Upper lobe of left lung (tissue), 6 donors: ENCODE results near the gene ULK3. TPM values are rescaled to one million over a fixed set of nuclear protein-coding genes. Genes with fewer than 3 reads are reported as not detected.

Source experiments
- ATAC-seq, 2 donors: fragments of 200-7000 bp; cut with Tn5 transposase; one replicate each; pipeline ENCODE4 v1.9.1; 2022; ENCODE audit warnings: mild to moderate bottlenecking in 2 of 2, moderate library complexity in 2 of 2; ENCODE audit not compliant: low FRiP score in 2 of 2
- DNase-seq, 2 donors: peaks; one replicate each; pipeline ENCODE4 v3.0.0-alpha.2; 2019 to 2020
- H3K27ac ChIP-seq, 4 donors: fragments of 200-600 bp; sonication (generic); one replicate each; pipeline ENCODE4 v1.5.1; 2016 to 2019
- H3K27me3 ChIP-seq, 4 donors: fragments of 200-600 bp; sonication (generic); one replicate each; pipeline ENCODE4 v1.5.1; 2017 to 2019
- H3K36me3 ChIP-seq, 4 donors: fragments of 200-600 bp; sonication (generic); one replicate each; pipeline ENCODE4 v1.5.1; 2016 to 2019
- H3K4me1 ChIP-seq, 4 donors: fragments of 200-600 bp; sonication (generic); one replicate each; pipeline ENCODE4 v1.5.1; 2018 to 2019
- H3K4me3 ChIP-seq, 4 donors: fragments of 200-600 bp; sonication (generic); one replicate each; pipeline ENCODE4 v1.5.1; 2017 to 2019; ENCODE audit warnings: mild to moderate bottlenecking in 2 of 4, moderate library complexity in 1 of 4
- H3K9me3 ChIP-seq, 4 donors: fragments of 200-600 bp; sonication (generic); one replicate each; pipeline ENCODE4 v1.5.1; 2018 to 2019
- CTCF ChIP-seq, 6 experiments: fragments of 450-650 bp in 4 of 6; fragments of 200-600 bp in 2 of 6; sonication (generic) in 2 of 6; IDR thresholded peaks; one replicate each; pipeline ENCODE4 v1.5.1; 2016 to 2019; ENCODE audit warnings: antibody characterized with exemption in 6 of 6
- EP300 ChIP-seq, 4 donors: sonication (generic); formaldehyde crosslinking; IDR thresholded peaks; one replicate each; pipeline ENCODE4 v1.5.1; 2017; ENCODE audit warnings: antibody characterized with exemption in 4 of 4, control low read depth in 2 of 4
- POLR2A ChIP-seq, 4 donors: fragments of 450-650 bp; IDR thresholded peaks; one replicate each; pipeline ENCODE4 v1.5.1; 2016 to 2017; ENCODE audit warnings: antibody characterized with exemption in 4 of 4, mild to moderate bottlenecking in 2 of 4
- POLR2AphosphoS5 ChIP-seq, 2 donors: sonication (generic); formaldehyde crosslinking; IDR thresholded peaks; one replicate each; pipeline ENCODE4 v1.5.1; 2017; ENCODE audit warnings: antibody characterized with exemption in 2 of 2
- WGBS, 2 donors: methylation state at CpG; one replicate each; pipeline ENCODE4 v1.1.5; 2017 to 2018; 5-methylcytosine and 5-hydroxymethylcytosine counted together
- total RNA-seq, 6 donors: library from RNA; depleted of rRNA in 4 of 6; stranded (reverse); fragments of >200 nt in 4 of 6; gene quantifications; one replicate each; pipeline versions ENCODE4 v1.1.0 to v1.2.1, GENCODE V29; 2016 to 2021
- donor health status: DM: no; HTN: no; CAD: no; lungs with moderate emphysema.
- donor health status: DM: no; HTN: yes; CAD: no; lungs with severe emphysema.

Gene ULK3
- total RNA-seq, 6 donors from 2014 or later = 40.6 to 158 (median 65.0) TPM

- H3K36me3 ChIP-seq = no peaks in the 10 kb centered on the region
- peaks cover 0 to 6% (median 1%) of the 10 kb centered on the region in 4 donors for H3K4me1 ChIP-seq
- ATAC-seq (no peak), DNase-seq (no peak)
- no peaks in the 10 kb centered on the region for H3K9me3 ChIP-seq
- TF ChIP-seq POLR2A (IDR thresholded peaks at IDR 0.05) = no peak
- no peak for TF ChIP-seq POLR2AphosphoS5 (IDR thresholded peaks at IDR 0.05)
- TF ChIP-seq EP300 (IDR thresholded peaks at IDR 0.05) = no peak
- TF ChIP-seq CTCF (IDR thresholded peaks at IDR 0.05) = no peak
- H3K27ac ChIP-seq = no peak overlapping the region
- H3K27me3 ChIP-seq = no peaks in the 10 kb centered on the region
- no peak overlapping the region for H3K4me3 ChIP-seq
- 40 to 93% methylated on average over 1 to 2 of the region's 5 CpGs for WGBS, 2 donors
These were observed 22.9 kb downstream of the ULK3 start for GRCh38 chr15:74820056-74820455.

DNA sequence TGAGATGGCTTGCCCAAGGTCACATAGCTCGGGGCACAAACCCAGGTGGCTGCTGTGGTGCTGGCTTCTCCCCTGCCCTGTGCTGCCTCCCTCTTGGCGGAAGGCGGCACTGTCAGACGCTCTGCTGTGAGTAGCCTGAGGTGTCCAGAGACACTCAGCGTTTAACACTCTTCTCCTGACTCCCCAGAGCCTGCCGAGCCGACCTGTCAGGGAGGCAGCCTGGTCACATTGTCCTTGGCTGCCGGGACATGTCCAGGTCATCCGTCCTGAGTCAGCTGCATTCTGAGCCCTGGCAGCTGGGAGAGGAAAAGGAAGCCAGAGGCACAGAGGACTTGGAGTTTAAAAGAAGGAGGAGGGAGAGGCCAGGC, 25.6 kb downstream of the ULK3 start:
- DNase-seq = no peak
- no peak for TF ChIP-seq POLR2A (IDR thresholded peaks at IDR 0.05)
- no peak for TF ChIP-seq EP300 (IDR thresholded peaks at IDR 0.05)
- Histone ChIP-seq H3K9me3 (no peaks in the 10 kb centered on the region), H3K36me3 (no peaks in the 10 kb centered on the region), H3K27me3 (no peaks in the 10 kb centered on the region), H3K4me1 (peaks cover 0 to 6% (median 1%) of the 10 kb centered on the region in 4 donors), H3K4me3 (no peak overlapping the region), H3K27ac (no peak overlapping the region)
- ATAC-seq = no peak
- 34 to 75% methylated on average over 4 to 9 of the region's 9 CpGs for WGBS, 2 donors

- TF ChIP-seq CTCF (IDR thresholded peaks at IDR 0.05) = no peak
- no peak for TF ChIP-seq EP300 (IDR thresholded peaks at IDR 0.05)
- no peak for TF ChIP-seq POLR2A (IDR thresholded peaks at IDR 0.05)
- no peak for TF ChIP-seq POLR2AphosphoS5 (IDR thresholded peaks at IDR 0.05)
- Histone ChIP-seq H3K36me3 (no peaks in the 10 kb centered on the region), H3K4me1 (peaks cover 0 to 6% (median 1%) of the 10 kb centered on the region in 4 donors), H3K9me3 (no peaks in the 10 kb centered on the region), H3K4me3 (no peak overlapping the region), H3K27ac (no peak overlapping the region), H3K27me3 (no peaks in the 10 kb centered on the region)
- WGBS, 2 donors = 64 to 66% methylated on average over 13 to 16 of the region's 19 CpGs
- ATAC-seq (no peak), DNase-seq (no peak)
These were observed 26.2 kb downstream of the ULK3 start for GRCh38 chr15:74816624-74817369.

- Histone ChIP-seq H3K4me3 (no peak overlapping the region), H3K9me3 (no peaks in the 10 kb centered on the region), H3K27me3 (no peaks in the 10 kb centered on the region), H3K27ac (no peak overlapping the region), H3K36me3 (no peaks in the 10 kb centered on the region), H3K4me1 (peaks cover 0 to 6% (median 1%) of the 10 kb centered on the region in 4 donors)
- DNase-seq = no peak
- 85 to 90% methylated on average over 6 to 11 of the region's 15 CpGs for WGBS, 2 donors
- no peak for ATAC-seq
- TF ChIP-seq POLR2AphosphoS5 (IDR thresholded peaks at IDR 0.05) (no peak), EP300 (IDR thresholded peaks at IDR 0.05) (no peak), POLR2A (IDR thresholded peaks at IDR 0.05) (no peak), CTCF (IDR thresholded peaks at IDR 0.05) (no peak)
These were observed 27.0 kb downstream of the ULK3 start for GRCh38 chr15:74815961-74816360.

- no peaks in the 10 kb centered on the region for H3K36me3 ChIP-seq
- H3K27ac ChIP-seq = no peak overlapping the region
- peaks cover 0 to 6% (median 1%) of the 10 kb centered on the region in 4 donors for H3K4me1 ChIP-seq
- H3K9me3 ChIP-seq = no peaks in the 10 kb centered on the region
- no peak for TF ChIP-seq EP300 (IDR thresholded peaks at IDR 0.05)
- no peak for TF ChIP-seq CTCF (IDR thresholded peaks at IDR 0.05)
- no peak for TF ChIP-seq POLR2AphosphoS5 (IDR thresholded peaks at IDR 0.05)
- no peak for TF ChIP-seq POLR2A (IDR thresholded peaks at IDR 0.05)
- H3K27me3 ChIP-seq = no peaks in the 10 kb centered on the region
- 66 to 75% methylated on average over 9 to 10 of the region's 10 CpGs for WGBS, 2 donors
- no peak overlapping the region for H3K4me3 ChIP-seq
- ATAC-seq (no peak), DNase-seq (no peak)
These were observed 27.6 kb downstream of the ULK3 start for GRCh38 chr15:74815121-74815934.
